NT2/D1 (cell line): ENCODE data around the gene NDE1.

Experiments used
- SUZ12 ChIP-seq: IDR thresholded peaks from 2 replicates; pipeline ENCODE4 v1.6.1; 2011; ENCODE audit not compliant: insufficient read length, insufficient read depth; ENCODE audit errors: extremely low read depth
- YY1 ChIP-seq: IDR thresholded peaks from 2 replicates; pipeline ENCODE4 v1.6.1; 2011; ENCODE audit not compliant: insufficient read length, insufficient read depth
- ZNF274 ChIP-seq: IDR thresholded peaks from 2 replicates; pipeline ENCODE4 v1.6.1; 2011; ENCODE audit warnings: mild to moderate bottlenecking, low read depth, low read length

- TF ChIP-seq SUZ12 (no peak), ZNF274 (no peak), YY1 (no peak)
Measured at GRCh38 chr16:15748654-15749053, 98.6 kb downstream of the NDE1 start.
